HEK293 (cell line): ENCODE data around the gene RARS1.

ENCODE experiments used
- IKZF3 ChIP-seq: fragments of 450-650 bp; IDR thresholded peaks from 2 replicates; pipeline ENCODE4 v1.5.0; 2018; ENCODE audit warnings: missing biosample characterization, mild to moderate bottlenecking, missing genetic modification characterization, moderate library complexity
- INSM2 ChIP-seq: fragments of 450-650 bp; formaldehyde crosslinking; IDR thresholded peaks from 2 replicates; pipeline ENCODE4 v1.5.1; 2016; ENCODE audit warnings: missing biosample characterization, missing genetic modification characterization
- KLF8 ChIP-seq: fragments of 450-650 bp; formaldehyde crosslinking; IDR thresholded peaks from 2 replicates; pipeline ENCODE4 v1.5.1; 2016; ENCODE audit warnings: missing biosample characterization, missing genetic modification characterization
- KLF9 ChIP-seq: fragments of 450-650 bp; formaldehyde crosslinking; IDR thresholded peaks from 2 replicates; pipeline ENCODE4 v1.5.1; 2016; ENCODE audit warnings: missing biosample characterization, missing genetic modification characterization, low read depth
- MEIS1 ChIP-seq: sonication (generic); formaldehyde crosslinking; IDR thresholded peaks from 2 replicates; pipeline ENCODE4 v1.8.1; 2022; ENCODE audit warnings: missing genetic modification reagents, mild to moderate bottlenecking, borderline replicate concordance
- OSR2 ChIP-seq: fragments of 450-650 bp; formaldehyde crosslinking; IDR thresholded peaks from 2 replicates; pipeline ENCODE4 v1.5.1; 2016; ENCODE audit warnings: missing biosample characterization, missing genetic modification characterization
- SCRT1 ChIP-seq: fragments of 450-650 bp; formaldehyde crosslinking; IDR thresholded peaks from 2 replicates; pipeline ENCODE4 v1.5.1; 2016; ENCODE audit warnings: missing biosample characterization, missing genetic modification characterization, borderline replicate concordance
- SETDB1 ChIP-seq: IDR thresholded peaks from one replicate; pipeline ENCODE4 v1.6.1; 2017; ENCODE audit warnings: mild to moderate bottlenecking, low read length, moderate library complexity, mixed read lengths; ENCODE audit not compliant: insufficient read length
- YY1 ChIP-seq: fragments of 450-650 bp; formaldehyde crosslinking; IDR thresholded peaks from 2 replicates; pipeline ENCODE4 v1.5.1; 2018; ENCODE audit warnings: missing biosample characterization, missing genetic modification characterization
- ZBTB1 ChIP-seq: fragments of 450-650 bp; formaldehyde crosslinking; IDR thresholded peaks from 2 replicates; pipeline ENCODE4 v1.5.1; 2016; ENCODE audit warnings: missing biosample characterization, missing genetic modification characterization
- ZBTB20 ChIP-seq: fragments of 450-650 bp; formaldehyde crosslinking; IDR thresholded peaks from 2 replicates; pipeline ENCODE4 v1.5.1; 2016; ENCODE audit warnings: missing biosample characterization, missing genetic modification characterization
- ZFP69B ChIP-seq: fragments of 450-650 bp; formaldehyde crosslinking; IDR thresholded peaks from 2 replicates; pipeline ENCODE4 v1.5.1; 2016; ENCODE audit warnings: missing biosample characterization, missing genetic modification characterization
- ZNF16 ChIP-seq: fragments of 450-650 bp; formaldehyde crosslinking; IDR thresholded peaks from 2 replicates; pipeline ENCODE4 v1.5.1; 2016; ENCODE audit warnings: low read depth, missing biosample characterization, missing genetic modification characterization
- ZNF221 ChIP-seq: fragments of 450-650 bp; formaldehyde crosslinking; IDR thresholded peaks from 2 replicates; pipeline ENCODE4 v1.5.1; 2017; ENCODE audit warnings: missing biosample characterization, missing genetic modification characterization, borderline replicate concordance
- ZNF239 ChIP-seq: fragments of 450-650 bp; formaldehyde crosslinking; IDR thresholded peaks from 2 replicates; pipeline ENCODE4 v1.5.1; 2016; ENCODE audit warnings: missing biosample characterization, missing genetic modification characterization
- ZNF311 ChIP-seq: fragments of 450-650 bp; formaldehyde crosslinking; IDR thresholded peaks from 2 replicates; pipeline ENCODE4 v1.5.1; 2017; ENCODE audit warnings: missing biosample characterization, missing genetic modification characterization, borderline replicate concordance
- ZNF350 ChIP-seq: fragments of 450-650 bp; formaldehyde crosslinking; IDR thresholded peaks from 2 replicates; pipeline ENCODE4 v1.5.0; 2017; ENCODE audit warnings: missing biosample characterization, mild to moderate bottlenecking, missing genetic modification characterization
- ZNF433 ChIP-seq: fragments of 450-650 bp; formaldehyde crosslinking; IDR thresholded peaks from 2 replicates; pipeline ENCODE4 v1.5.1; 2016; ENCODE audit warnings: missing biosample characterization, missing genetic modification characterization, low read depth
- ZNF621 ChIP-seq: fragments of 450-650 bp; formaldehyde crosslinking; IDR thresholded peaks from 2 replicates; pipeline ENCODE4 v1.5.1; 2017; ENCODE audit warnings: missing biosample characterization, missing genetic modification characterization
- ZNF626 ChIP-seq: fragments of 450-650 bp; sonication (Bioruptor Pico); formaldehyde crosslinking; IDR thresholded peaks from 2 replicates; pipeline ENCODE4 v1.5.1; 2018; ENCODE audit warnings: missing biosample characterization, missing genetic modification characterization, inconsistent platforms
- ZNF785 ChIP-seq: fragments of 450-650 bp; formaldehyde crosslinking; IDR thresholded peaks from 2 replicates; pipeline ENCODE4 v1.5.1; 2016; ENCODE audit warnings: missing biosample characterization, missing genetic modification characterization
- ZSCAN5A ChIP-seq: fragments of 450-650 bp; formaldehyde crosslinking; IDR thresholded peaks from 2 replicates; pipeline ENCODE4 v1.5.1; 2016; ENCODE audit warnings: missing biosample characterization, missing genetic modification characterization
- TF ChIP-seq, protein P1 (sequence below): fragments of 450-650 bp; formaldehyde crosslinking; IDR thresholded peaks from 2 replicates; pipeline ENCODE4 v1.5.1; 2017; ENCODE audit warnings: missing biosample characterization, mild to moderate bottlenecking, missing genetic modification characterization, moderate library complexity
- TF ChIP-seq, protein P2 (sequence below): fragments of 450-650 bp; formaldehyde crosslinking; IDR thresholded peaks from 2 replicates; pipeline ENCODE4 v1.5.1; 2016; ENCODE audit warnings: missing biosample characterization, missing genetic modification characterization
- TF ChIP-seq, protein P3 (sequence below): fragments of 450-650 bp; formaldehyde crosslinking; IDR thresholded peaks from 2 replicates; pipeline ENCODE4 v1.5.1; 2016; ENCODE audit warnings: missing biosample characterization, missing genetic modification characterization
- TF ChIP-seq, protein P4 (sequence below): fragments of 450-650 bp; formaldehyde crosslinking; IDR thresholded peaks from 2 replicates; pipeline ENCODE4 v1.5.1; 2017; ENCODE audit warnings: missing biosample characterization, missing genetic modification characterization
- TF ChIP-seq, protein P5 (sequence below): fragments of 450-650 bp; formaldehyde crosslinking; IDR thresholded peaks from 2 replicates; pipeline ENCODE4 v1.5.1; 2016; ENCODE audit warnings: missing biosample characterization, missing genetic modification characterization

RARS1 gene

DNA sequence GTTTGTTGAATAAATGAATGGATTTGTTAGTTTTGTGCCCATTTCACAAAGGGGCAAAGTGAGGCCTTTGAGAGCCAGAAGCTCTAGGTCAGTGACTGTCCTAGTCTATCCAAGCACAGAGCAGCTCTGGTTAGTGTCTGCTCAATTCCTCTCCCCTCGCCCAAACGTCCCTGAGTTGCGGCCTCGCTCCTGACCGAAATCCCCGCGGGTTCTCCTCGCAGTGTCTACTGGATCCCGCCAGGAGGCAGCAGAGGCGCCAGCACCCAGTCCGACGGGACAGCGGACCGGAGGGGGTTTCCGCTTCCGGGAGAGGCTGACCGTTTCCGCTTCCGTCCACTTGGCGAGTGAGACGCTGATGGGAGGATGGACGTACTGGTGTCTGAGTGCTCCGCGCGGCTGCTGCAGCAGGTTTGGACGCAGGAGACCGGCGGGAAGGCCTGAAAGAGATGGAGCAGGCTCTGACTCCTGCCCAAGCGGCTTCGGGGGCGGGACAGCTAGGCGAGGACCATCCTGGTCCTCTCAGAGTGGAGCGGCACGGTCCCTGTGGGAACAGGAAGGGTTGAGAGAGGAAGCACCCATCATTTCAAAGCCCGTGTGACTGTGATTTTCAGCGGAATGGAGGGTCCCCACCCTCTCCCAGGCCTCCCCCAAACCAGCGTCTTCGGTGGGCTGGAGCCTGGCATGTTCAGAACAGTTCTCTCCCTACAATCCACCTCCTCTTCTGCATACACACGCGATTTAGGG, at the start of gene RARS1 (continued):
- no peak for TF ChIP-seq ZNF239 (tag by site-specific recombination)
- TF ChIP-seq ZBTB1 (tag by site-specific recombination): no peak
- TF ChIP-seq KLF9 (tag by site-specific recombination): no peak
- TF ChIP-seq ZNF785: no peak
- peak; percentile 49; the same call in 1 of the 2 replicates for TF ChIP-seq IKZF3
- TF ChIP-seq OSR2 (tag by site-specific recombination): no peak
- TF ChIP-seq, protein P1, sequence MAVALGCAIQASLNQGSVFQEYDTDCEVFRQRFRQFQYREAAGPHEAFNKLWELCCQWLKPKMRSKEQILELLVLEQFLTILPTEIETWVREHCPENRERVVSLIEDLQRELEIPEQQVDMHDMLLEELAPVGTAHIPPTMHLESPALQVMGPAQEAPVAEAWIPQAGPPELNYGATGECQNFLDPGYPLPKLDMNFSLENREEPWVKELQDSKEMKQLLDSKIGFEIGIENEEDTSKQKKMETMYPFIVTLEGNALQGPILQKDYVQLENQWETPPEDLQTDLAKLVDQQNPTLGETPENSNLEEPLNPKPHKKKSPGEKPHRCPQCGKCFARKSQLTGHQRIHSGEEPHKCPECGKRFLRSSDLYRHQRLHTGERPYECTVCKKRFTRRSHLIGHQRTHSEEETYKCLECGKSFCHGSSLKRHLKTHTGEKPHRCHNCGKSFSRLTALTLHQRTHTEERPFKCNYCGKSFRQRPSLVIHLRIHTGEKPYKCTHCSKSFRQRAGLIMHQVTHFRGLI (tag by site-specific recombination): no peak
- no peak for TF ChIP-seq MEIS1 (CRISPR knock-in tag)
- no peak for TF ChIP-seq ZNF221 (tag by site-specific recombination)
- TF ChIP-seq ZNF621 (tag by site-specific recombination): no peak
- TF ChIP-seq SCRT1 (tag by site-specific recombination): no peak
- no peak for TF ChIP-seq ZNF433 (tag by site-specific recombination)
- no peak for TF ChIP-seq ZNF626 (tag by site-specific recombination)
- TF ChIP-seq KLF8 (tag by site-specific recombination): peak; percentile 48; the same call in 1 of the 2 replicates
- no peak for TF ChIP-seq YY1
- TF ChIP-seq ZNF350 (tag by site-specific recombination): no peak
- TF ChIP-seq, protein P2, sequence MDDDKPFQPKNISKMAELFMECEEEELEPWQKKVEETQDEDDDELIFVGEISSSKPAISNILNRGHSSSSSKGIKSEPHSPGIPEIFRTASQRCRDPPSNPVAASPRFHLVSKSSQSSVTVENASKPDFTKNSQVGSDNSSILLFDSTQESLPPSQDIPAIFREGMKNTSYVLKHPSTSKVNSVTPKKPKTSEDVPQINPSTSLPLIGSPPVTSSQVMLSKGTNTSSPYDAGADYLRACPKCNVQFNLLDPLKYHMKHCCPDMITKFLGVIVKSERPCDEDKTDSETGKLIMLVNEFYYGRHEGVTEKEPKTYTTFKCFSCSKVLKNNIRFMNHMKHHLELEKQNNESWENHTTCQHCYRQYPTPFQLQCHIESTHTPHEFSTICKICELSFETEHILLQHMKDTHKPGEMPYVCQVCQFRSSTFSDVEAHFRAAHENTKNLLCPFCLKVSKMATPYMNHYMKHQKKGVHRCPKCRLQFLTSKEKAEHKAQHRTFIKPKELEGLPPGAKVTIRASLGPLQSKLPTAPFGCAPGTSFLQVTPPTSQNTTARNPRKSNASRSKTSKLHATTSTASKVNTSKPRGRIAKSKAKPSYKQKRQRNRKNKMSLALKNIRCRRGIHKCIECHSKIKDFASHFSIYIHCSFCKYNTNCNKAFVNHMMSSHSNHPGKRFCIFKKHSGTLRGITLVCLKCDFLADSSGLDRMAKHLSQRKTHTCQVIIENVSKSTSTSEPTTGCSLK (tag by site-specific recombination): no peak
- TF ChIP-seq, protein P3, sequence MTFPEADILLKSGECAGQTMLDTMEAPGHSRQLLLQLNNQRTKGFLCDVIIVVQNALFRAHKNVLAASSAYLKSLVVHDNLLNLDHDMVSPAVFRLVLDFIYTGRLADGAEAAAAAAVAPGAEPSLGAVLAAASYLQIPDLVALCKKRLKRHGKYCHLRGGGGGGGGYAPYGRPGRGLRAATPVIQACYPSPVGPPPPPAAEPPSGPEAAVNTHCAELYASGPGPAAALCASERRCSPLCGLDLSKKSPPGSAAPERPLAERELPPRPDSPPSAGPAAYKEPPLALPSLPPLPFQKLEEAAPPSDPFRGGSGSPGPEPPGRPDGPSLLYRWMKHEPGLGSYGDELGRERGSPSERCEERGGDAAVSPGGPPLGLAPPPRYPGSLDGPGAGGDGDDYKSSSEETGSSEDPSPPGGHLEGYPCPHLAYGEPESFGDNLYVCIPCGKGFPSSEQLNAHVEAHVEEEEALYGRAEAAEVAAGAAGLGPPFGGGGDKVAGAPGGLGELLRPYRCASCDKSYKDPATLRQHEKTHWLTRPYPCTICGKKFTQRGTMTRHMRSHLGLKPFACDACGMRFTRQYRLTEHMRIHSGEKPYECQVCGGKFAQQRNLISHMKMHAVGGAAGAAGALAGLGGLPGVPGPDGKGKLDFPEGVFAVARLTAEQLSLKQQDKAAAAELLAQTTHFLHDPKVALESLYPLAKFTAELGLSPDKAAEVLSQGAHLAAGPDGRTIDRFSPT: no peak
- TF ChIP-seq ZSCAN5A (tag by site-specific recombination): no peak
- no peak for TF ChIP-seq ZFP69B (tag by site-specific recombination)
- no peak for TF ChIP-seq ZNF311
- TF ChIP-seq INSM2: no peak; the same call in 1 of the 2 replicates
- TF ChIP-seq, protein P4, sequence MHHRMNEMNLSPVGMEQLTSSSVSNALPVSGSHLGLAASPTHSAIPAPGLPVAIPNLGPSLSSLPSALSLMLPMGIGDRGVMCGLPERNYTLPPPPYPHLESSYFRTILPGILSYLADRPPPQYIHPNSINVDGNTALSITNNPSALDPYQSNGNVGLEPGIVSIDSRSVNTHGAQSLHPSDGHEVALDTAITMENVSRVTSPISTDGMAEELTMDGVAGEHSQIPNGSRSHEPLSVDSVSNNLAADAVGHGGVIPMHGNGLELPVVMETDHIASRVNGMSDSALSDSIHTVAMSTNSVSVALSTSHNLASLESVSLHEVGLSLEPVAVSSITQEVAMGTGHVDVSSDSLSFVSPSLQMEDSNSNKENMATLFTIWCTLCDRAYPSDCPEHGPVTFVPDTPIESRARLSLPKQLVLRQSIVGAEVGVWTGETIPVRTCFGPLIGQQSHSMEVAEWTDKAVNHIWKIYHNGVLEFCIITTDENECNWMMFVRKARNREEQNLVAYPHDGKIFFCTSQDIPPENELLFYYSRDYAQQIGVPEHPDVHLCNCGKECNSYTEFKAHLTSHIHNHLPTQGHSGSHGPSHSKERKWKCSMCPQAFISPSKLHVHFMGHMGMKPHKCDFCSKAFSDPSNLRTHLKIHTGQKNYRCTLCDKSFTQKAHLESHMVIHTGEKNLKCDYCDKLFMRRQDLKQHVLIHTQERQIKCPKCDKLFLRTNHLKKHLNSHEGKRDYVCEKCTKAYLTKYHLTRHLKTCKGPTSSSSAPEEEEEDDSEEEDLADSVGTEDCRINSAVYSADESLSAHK (tag by site-specific recombination): no peak
- TF ChIP-seq ZBTB20 (tag by site-specific recombination): no peak
- no peak for TF ChIP-seq SETDB1
- TF ChIP-seq, protein P5, sequence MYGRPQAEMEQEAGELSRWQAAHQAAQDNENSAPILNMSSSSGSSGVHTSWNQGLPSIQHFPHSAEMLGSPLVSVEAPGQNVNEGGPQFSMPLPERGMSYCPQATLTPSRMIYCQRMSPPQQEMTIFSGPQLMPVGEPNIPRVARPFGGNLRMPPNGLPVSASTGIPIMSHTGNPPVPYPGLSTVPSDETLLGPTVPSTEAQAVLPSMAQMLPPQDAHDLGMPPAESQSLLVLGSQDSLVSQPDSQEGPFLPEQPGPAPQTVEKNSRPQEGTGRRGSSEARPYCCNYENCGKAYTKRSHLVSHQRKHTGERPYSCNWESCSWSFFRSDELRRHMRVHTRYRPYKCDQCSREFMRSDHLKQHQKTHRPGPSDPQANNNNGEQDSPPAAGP: peak; percentile 51; the same call in 1 of the 2 replicates
- TF ChIP-seq ZNF16 (tag by site-specific recombination): no peak
